ENCODE measurements around the gene PEDS1. TPM values are rescaled to one million over a fixed set of nuclear protein-coding genes. Genes with fewer than 3 reads are reported as not detected.
"Not testable (repeated sequence)": the region's sequence is repeated elsewhere in the genome, so short reads cannot be mapped to it uniquely, and the experiment has no call there.

PEDS1 gene
- total and polyA plus RNA-seq, 4 donors, result 4.8 to 19.3 (median 8.6) TPM

- Histone ChIP-seq H3K9me3 (ENCODE audit: control insufficient read depth in 4 of 4, low read length in 3 of 4) (no peaks in the 10 kb centered on the region), H3K4me3 (ENCODE audit: low read depth in 1 of 3, low read length in 3 of 3) (no peak overlapping the region), H3K27me3 (ENCODE audit: control insufficient read depth in 4 of 4, insufficient read depth in 4 of 4, low read length in 3 of 4) (no peaks in the 10 kb centered on the region), H3K9ac (ENCODE audit: low read depth in 1 of 2, low read length in 2 of 2) (no peak overlapping the region), H3K4me1 (ENCODE audit: control insufficient read depth in 4 of 4, insufficient read depth in 4 of 4, low read length in 3 of 4) (peaks cover 6 to 30% (median 24%) of the 10 kb centered on the region in 4 donors), H3K36me3 (ENCODE audit: control insufficient read depth in 4 of 4, insufficient read depth in 3 of 4, low read depth in 1 of 4, low read length in 3 of 4) (no peaks in the 10 kb centered on the region), H3K27ac (ENCODE audit: low read depth in 1 of 2, low read length in 2 of 2) (no peak overlapping the region)
- no peak for TF ChIP-seq SP1 (IDR thresholded peaks at IDR 0.05)
- no peak for TF ChIP-seq CTCF (IDR thresholded peaks at IDR 0.05; ENCODE audit: low read depth, low read length, missing input control)
- TF ChIP-seq RAD21 (IDR thresholded peaks at IDR 0.05), result no peak
- TF ChIP-seq, protein P1, sequence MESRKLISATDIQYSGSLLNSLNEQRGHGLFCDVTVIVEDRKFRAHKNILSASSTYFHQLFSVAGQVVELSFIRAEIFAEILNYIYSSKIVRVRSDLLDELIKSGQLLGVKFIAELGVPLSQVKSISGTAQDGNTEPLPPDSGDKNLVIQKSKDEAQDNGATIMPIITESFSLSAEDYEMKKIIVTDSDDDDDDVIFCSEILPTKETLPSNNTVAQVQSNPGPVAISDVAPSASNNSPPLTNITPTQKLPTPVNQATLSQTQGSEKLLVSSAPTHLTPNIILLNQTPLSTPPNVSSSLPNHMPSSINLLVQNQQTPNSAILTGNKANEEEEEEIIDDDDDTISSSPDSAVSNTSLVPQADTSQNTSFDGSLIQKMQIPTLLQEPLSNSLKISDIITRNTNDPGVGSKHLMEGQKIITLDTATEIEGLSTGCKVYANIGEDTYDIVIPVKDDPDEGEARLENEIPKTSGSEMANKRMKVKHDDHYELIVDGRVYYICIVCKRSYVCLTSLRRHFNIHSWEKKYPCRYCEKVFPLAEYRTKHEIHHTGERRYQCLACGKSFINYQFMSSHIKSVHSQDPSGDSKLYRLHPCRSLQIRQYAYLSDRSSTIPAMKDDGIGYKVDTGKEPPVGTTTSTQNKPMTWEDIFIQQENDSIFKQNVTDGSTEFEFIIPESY (IDR thresholded peaks at IDR 0.05), result no peak
- TF ChIP-seq FOXA1 (IDR thresholded peaks at IDR 0.05), result no peak
- no peak for TF ChIP-seq YY1 (IDR thresholded peaks at IDR 0.05)
- TF ChIP-seq JUND (IDR thresholded peaks at IDR 0.05), result no peak
- no peak for TF ChIP-seq NR2F2 (IDR thresholded peaks at IDR 0.05)
- no peak for TF ChIP-seq EGR1 (IDR thresholded peaks at IDR 0.05; ENCODE audit: low read depth in 2 of 2)
- TF ChIP-seq HNF4G (IDR thresholded peaks at IDR 0.05), result no peak
- TF ChIP-seq FOXA2 (IDR thresholded peaks at IDR 0.05), result no peak
- 87% methylated on average over 6 of the region's 6 CpGs for WGBS
- DNase-seq (ENCODE audit: low spot score), result no peak
These were observed 46.4 kb downstream of the PEDS1 start for GRCh38 chr20:50107086-50107660.

DNA sequence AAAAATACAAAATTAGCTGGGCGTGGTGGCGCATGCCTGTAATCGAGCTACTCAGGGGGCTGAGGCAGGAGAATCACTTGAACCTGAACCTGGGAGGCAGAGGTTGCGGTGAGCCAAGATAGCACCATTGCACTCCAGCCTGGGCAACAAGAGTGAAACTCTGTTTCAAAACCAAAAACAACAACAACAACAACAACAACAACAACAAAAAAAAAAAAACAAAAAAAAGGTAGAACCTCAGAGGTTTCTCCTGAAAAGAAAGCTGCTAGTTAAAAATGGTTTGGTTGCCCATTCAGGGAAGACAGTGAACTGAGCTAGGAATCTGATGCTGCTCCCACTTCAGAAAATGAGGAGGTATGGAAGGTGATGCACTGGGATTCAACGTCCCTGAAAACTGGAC lies 46.9 kb downstream of the PEDS1 start:
- not testable (repeated sequence) for DNase-seq (ENCODE audit: low spot score); H3K9ac ChIP-seq (ENCODE audit: low read depth in 1 of 2, low read length in 2 of 2); H3K27ac ChIP-seq (ENCODE audit: low read depth in 1 of 2, low read length in 2 of 2); H3K4me3 ChIP-seq (ENCODE audit: low read depth in 1 of 3, low read length in 3 of 3); H3K36me3 ChIP-seq (ENCODE audit: control insufficient read depth in 4 of 4, insufficient read depth in 3 of 4, low read depth in 1 of 4, low read length in 3 of 4); H3K9me3 ChIP-seq (ENCODE audit: control insufficient read depth in 4 of 4, low read length in 3 of 4); H3K27me3 ChIP-seq (ENCODE audit: control insufficient read depth in 4 of 4, insufficient read depth in 4 of 4, low read length in 3 of 4)
- WGBS, result 93% methylated on average over 5 of the region's 5 CpGs
- H3K4me1 ChIP-seq (ENCODE audit: control insufficient read depth in 4 of 4, insufficient read depth in 4 of 4, low read length in 3 of 4), result peaks cover 7 to 29% (median 21%) of the 10 kb centered on the region in 4 donors

Other genes starting within 250 kb of the PEDS1 start
- gene SPATA2, start 238.2 kb downstream of the PEDS1 start, total RNA-seq, result 1 to 10 TPM; 1.3 to 1.5 TPM
- 1 to 10 TPM; 1.2 to 3.4 TPM for gene SPATA2, start 238.2 kb downstream of the PEDS1 start, polyA plus RNA-seq
- 10 to 100 TPM; 30.9 to 87.9 TPM for gene RNF114, start 217.3 kb downstream of the PEDS1 start, total RNA-seq
- 10 to 100 TPM; 33.8 to 48.0 TPM for gene RNF114, start 217.3 kb downstream of the PEDS1 start, polyA plus RNA-seq
- under 1 TPM; 0.28 to 0.75 TPM for gene SNAI1, start 170.7 kb downstream of the PEDS1 start, total RNA-seq
- gene SNAI1, start 170.7 kb downstream of the PEDS1 start, polyA plus RNA-seq, result 1 to 10 TPM in 1 of 2 donors, under 1 TPM in 1; 0.44 to 3.4 TPM
- 10 to 100 TPM; 27.9 to 29.7 TPM for gene UBE2V1, start 40.6 kb downstream of the PEDS1 start, total RNA-seq
- 10 to 100 TPM; 38.8 to 53.0 TPM for gene UBE2V1, start 40.6 kb downstream of the PEDS1 start, polyA plus RNA-seq
- 10 to 100 TPM; 21.3 to 61.8 TPM for gene CEBPB, start 37.1 kb upstream of the PEDS1 start, total RNA-seq
- 10 to 100 TPM; 19.7 to 37.0 TPM for gene CEBPB, start 37.1 kb upstream of the PEDS1 start, polyA plus RNA-seq